Effector memory CD4-positive, alpha-beta T cell (primary cell): Measurements from ENCODE around the gene MANSC1.

Experiments used
- DNase-seq, 3 donors: peaks; one replicate each; pipeline ENCODE4 v3.0.0-alpha.2; 2020
- H3K27ac ChIP-seq: 2 replicates; pipeline ENCODE4 v1.7.0; 2013; ENCODE audit warnings: mild to moderate bottlenecking, low read length, moderate library complexity; ENCODE audit not compliant: insufficient read depth, poor library complexity, severe bottlenecking
- H3K27me3 ChIP-seq: replicated peaks from 2 replicates; pipeline ENCODE4 v1.7.0; 2013; ENCODE audit warnings: mild to moderate bottlenecking, low read length; ENCODE audit not compliant: insufficient read depth, control insufficient read depth, poor library complexity, severe bottlenecking
- H3K36me3 ChIP-seq: 2 replicates; pipeline ENCODE4 v1.7.0; 2013; ENCODE audit warnings: mild to moderate bottlenecking, low read length, moderate library complexity; ENCODE audit not compliant: control insufficient read depth, insufficient read depth
- H3K4me1 ChIP-seq: 2 replicates; pipeline ENCODE4 v1.7.0; 2013; ENCODE audit warnings: low read length, mild to moderate bottlenecking; ENCODE audit not compliant: control insufficient read depth, insufficient read depth, poor library complexity, severe bottlenecking
- H3K4me3 ChIP-seq: 2 replicates; pipeline ENCODE4 v1.7.0; 2013; ENCODE audit warnings: low read length, low read depth, mild to moderate bottlenecking; ENCODE audit not compliant: insufficient read depth, poor library complexity, severe bottlenecking
- H3K9me3 ChIP-seq: 2 replicates; pipeline ENCODE4 v1.7.0; 2013; ENCODE audit warnings: mild to moderate bottlenecking, low read length, moderate library complexity; ENCODE audit not compliant: control insufficient read depth

MANSC1 gene

GRCh38 chr12:12297201-12297830 lies 52.7 kb downstream of the MANSC1 start:
- Histone ChIP-seq H3K27ac (no peak overlapping the region), H3K9me3 (no peaks in the 10 kb centered on the region), H3K4me3 (no peak overlapping the region), H3K36me3 (no peaks in the 10 kb centered on the region), H3K4me1 (no peaks in the 10 kb centered on the region), H3K27me3 (no peaks in the 10 kb centered on the region)
- DNase-seq: no peak

GRCh38 chr12:12294215-12295005 lies 55.6 kb downstream of the MANSC1 start:
- Histone ChIP-seq H3K4me3 (no peak overlapping the region), H3K9me3 (no peaks in the 10 kb centered on the region), H3K4me1 (no peaks in the 10 kb centered on the region), H3K36me3 (no peaks in the 10 kb centered on the region), H3K27me3 (no peaks in the 10 kb centered on the region), H3K27ac (no peak overlapping the region)
- no peak for DNase-seq

- Histone ChIP-seq H3K9me3 (no peaks in the 10 kb centered on the region), H3K36me3 (no peaks in the 10 kb centered on the region), H3K4me3 (no peak overlapping the region), H3K27me3 (no peaks in the 10 kb centered on the region), H3K27ac (no peak overlapping the region), H3K4me1 (no peaks in the 10 kb centered on the region)
- DNase-seq: no peak
Observed at GRCh38 chr12:12290206-12290605, 59.8 kb downstream of the MANSC1 start.

GRCh38 chr12:12286441-12286840 lies 63.6 kb downstream of the MANSC1 start:
- no peak for DNase-seq
- H3K27ac ChIP-seq: no peak overlapping the region
- no peak overlapping the region for H3K4me3 ChIP-seq
- H3K36me3 ChIP-seq: no peaks in the 10 kb centered on the region
- H3K27me3 ChIP-seq: no peaks in the 10 kb centered on the region
- H3K4me1 ChIP-seq: no peaks in the 10 kb centered on the region
- no peaks in the 10 kb centered on the region for H3K9me3 ChIP-seq

GRCh38 chr12:12282761-12283425 lies 67.1 kb downstream of the MANSC1 start:
- DNase-seq: no peak
- Histone ChIP-seq H3K4me3 (no peak overlapping the region), H3K4me1 (no peaks in the 10 kb centered on the region), H3K27ac (no peak overlapping the region), H3K27me3 (no peaks in the 10 kb centered on the region), H3K36me3 (no peaks in the 10 kb centered on the region), H3K9me3 (no peaks in the 10 kb centered on the region)

- Histone ChIP-seq H3K27ac (no peak overlapping the region), H3K4me1 (no peaks in the 10 kb centered on the region), H3K4me3 (no peak overlapping the region), H3K9me3 (no peaks in the 10 kb centered on the region), H3K36me3 (no peaks in the 10 kb centered on the region), H3K27me3 (no peaks in the 10 kb centered on the region)
- DNase-seq: no peak
Observed at GRCh38 chr12:12282202-12282601, 67.8 kb downstream of the MANSC1 start.

GRCh38 chr12:12281134-12281533 lies 68.9 kb downstream of the MANSC1 start:
- Histone ChIP-seq H3K27me3 (no peaks in the 10 kb centered on the region), H3K4me1 (no peaks in the 10 kb centered on the region), H3K9me3 (no peaks in the 10 kb centered on the region), H3K36me3 (no peaks in the 10 kb centered on the region), H3K27ac (no peak overlapping the region), H3K4me3 (no peak overlapping the region)
- DNase-seq: no peak

- no peak for DNase-seq
- Histone ChIP-seq H3K4me1 (no peaks in the 10 kb centered on the region), H3K27me3 (no peaks in the 10 kb centered on the region), H3K9me3 (no peaks in the 10 kb centered on the region), H3K36me3 (no peaks in the 10 kb centered on the region), H3K4me3 (no peak overlapping the region), H3K27ac (no peak overlapping the region)
Observed at GRCh38 chr12:12278899-12279298, 71.1 kb downstream of the MANSC1 start.
